ENCODE results near the gene DLEC1.

DLEC1 gene

DNA sequence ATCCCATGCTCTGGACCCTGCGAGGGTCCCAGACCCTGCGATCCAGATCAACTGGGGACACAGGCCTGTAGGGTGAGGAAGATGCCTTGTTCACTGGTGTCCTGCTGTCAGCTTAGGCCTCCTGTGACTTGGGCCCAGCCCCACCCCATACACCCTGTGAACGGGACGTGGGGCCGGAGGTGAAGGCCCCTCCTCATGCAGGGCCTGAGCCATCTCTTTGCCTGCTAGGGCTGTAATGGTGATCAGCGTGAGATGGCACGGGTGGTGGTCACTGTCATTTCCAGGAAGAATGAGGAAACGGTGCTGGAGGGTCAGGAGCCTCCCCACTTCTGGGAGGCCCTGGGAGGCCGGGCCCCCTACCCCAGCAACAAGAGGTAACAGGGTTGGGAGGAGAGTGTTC, 36.1 kb upstream of the DLEC1 start:
- no peak for DNase-seq

DNA sequence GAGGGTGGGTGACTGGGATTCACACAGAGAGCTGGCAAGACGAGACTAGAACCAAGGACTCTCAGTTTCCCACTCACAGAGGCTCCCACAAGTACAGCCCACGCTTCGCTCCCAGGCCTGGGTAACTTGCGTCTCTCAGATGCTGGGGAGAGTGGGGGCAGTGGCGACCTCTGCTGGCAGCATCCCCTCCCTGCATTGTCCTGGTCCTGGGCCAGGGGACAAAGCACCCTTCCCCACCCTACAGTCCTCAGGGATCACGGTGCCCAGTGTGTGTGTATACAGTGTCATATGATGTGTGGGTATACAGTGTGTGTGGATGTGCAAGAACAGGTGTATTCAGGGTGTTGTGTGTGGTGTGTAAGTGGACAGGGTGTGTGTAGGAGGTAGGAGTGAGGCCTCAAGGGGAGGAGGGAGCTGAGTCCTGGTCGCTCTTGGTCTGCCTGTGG, 35.6 kb upstream of the DLEC1 start:
- peak; percentile 55 to 78 (median 66) for DNase-seq

DNA sequence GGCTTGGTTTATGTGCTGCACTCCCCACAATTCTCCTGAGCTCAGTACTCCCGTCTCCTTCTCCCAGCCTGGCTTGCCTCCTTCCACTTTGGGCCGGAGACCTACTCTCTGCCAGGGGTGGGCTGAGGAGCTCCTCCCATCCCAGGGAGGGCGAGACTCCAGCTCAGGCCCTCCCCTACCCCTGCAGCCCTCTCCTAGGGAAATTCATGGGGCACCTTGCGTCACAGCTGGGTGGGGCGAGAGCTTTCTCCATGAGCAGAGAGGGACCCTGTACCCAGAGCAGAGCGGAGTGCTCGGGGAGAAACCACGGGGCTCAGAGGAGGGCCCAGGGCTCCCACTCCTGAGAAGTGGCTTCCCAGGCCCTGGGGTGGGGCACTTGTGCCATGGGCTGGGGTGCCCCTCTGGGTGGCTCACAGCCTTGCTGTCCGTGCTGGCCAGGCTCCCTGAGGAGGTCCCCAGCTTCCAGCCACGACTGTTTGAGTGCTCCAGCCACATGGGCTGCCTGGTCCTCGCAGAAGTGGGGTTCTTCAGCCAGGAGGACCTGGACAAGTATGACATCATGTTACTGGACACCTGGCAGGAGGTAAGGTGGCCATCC, 35.1 kb upstream of the DLEC1 start:
- DNase-seq: no peak

DNA sequence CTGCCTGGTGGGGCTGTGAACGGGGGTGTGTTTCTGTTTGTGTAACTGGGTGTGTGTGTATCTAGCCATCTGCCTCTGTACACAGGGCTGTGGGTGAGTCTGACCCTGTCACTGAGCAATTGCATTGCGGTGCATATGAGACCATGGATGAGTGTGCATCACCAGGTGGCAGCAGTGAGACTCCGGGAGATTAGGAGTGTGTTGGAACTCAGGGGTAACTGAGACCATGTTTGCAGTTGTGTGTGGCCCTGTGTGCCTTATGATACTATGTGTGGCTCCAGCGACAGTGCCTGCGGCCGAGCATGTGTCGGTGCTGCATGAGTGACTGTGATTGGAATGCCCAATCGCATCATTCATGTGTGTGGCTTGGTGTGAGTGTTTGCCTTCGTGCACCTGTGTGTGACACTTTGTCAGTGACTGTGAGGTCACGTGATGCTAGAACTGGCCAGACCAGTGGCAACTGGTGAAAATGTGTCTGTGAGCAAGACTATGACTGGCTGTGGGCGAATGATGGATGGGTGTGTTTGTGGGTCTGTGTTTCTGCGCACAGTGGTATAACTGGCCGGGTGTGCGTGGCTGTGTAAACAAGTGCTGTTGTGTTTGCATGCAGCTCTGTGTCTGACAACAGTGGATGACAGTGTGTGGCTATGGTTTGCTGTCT, 34.5 kb upstream of the DLEC1 start:
- peak; percentile 61 to 80 (median 71) for DNase-seq

DNA sequence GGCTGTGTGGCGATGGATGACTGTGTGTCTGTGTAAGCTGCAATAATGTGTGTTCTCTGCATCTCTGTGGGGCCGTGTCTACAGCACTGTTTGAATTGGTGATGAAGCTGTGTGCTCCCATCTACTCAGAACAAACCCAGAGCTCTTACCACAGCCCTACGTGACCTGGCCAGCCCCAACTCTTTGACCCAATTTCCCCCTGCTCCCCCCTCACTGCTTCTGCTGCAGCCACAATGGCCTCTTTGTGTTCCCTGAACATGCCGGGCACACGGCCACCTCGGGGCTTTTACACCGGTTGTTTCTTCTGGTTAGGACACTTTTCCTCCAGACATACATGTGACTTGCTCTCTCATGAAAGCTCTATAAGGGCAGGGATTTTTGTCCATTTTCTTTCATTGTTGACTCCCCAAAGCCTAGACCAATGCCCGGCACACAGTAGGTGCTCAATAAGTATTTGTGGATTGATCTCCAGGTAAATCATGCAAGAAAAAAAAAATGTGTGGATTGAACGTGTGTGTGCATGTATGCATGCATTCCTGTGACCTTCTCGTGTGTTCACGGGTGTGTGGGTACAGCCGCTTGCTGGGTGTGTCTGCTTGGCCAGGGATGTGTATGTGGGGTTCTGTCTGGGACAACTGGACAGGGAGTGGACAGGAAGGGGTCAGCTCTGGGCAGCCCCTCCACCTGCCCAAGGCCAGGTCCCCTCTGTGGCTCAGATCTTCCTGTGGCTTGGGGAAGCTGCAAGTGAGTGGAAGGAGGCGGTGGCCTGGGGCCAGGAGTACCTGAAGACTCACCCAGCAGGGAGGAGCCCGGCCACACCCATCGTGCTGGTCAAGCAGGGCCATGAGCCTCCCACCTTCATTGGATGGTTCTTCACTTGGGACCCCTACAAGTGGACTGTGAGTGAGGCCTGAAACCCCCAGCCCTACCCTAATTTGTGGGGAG, 33.7 kb upstream of the DLEC1 start:
- no peak for DNase-seq

DNA sequence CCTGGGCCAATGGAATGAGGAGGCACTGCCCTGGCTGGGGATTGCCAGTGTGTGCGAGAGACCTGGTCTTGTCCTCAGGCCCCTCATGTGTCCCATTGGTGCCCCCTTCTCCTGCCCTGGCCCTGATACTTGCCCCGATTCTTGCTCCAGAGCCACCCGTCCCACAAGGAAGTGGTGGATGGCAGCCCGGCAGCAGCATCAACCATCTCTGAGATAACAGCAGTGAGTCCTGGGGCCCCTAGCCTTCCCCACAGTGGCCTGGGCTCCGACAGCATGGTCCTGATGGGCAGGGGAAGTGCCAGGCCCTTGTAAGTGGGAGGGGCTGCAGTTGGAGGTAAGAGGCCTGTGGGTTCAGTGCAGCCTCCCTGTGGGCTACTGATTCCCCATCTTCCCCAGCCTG, 33.0 kb upstream of the DLEC1 start:
- no peak for DNase-seq

DNA sequence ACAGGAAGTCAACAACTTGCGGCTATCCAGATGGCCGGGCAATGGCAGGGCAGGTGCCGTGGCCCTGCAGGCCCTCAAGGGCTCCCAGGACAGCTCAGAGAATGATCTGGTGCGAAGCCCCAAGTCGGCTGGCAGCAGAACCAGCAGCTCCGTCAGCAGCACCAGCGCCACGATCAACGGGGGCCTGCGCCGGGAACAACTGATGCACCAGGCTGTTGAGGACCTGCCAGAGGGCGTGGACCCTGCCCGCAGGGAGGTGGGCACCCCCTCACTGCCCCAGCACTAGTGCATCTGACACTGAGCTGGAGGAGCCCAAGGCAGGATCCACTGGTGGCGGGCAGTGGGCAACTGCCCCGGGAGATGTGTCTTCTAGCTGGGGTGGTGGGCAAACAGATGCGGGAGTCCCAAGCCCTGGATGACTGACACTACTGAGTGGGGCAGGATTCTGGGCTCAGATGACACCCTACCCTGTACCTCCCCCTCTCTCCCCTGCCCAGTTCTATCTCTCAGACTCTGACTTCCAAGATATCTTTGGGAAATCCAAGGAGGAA, 32.5 kb upstream of the DLEC1 start:
- no peak for DNase-seq

DNA sequence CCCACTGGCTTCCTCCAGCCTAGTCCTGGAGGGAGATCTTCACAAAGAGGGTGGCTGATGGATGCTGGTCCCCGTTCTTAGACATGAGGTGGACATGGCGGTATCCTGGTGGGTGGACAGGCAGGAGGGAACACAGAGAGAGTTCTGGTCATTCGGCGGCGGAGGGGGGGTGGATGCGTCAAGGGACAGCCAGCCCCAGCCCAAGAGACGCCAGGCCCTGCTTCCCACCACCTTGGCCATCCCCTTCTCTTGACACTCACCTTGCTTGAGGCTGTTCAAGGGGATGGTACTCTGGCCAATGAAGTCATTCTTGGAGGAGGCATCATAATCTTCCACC, 31.3 kb upstream of the DLEC1 start:
- no peak for DNase-seq

DNA sequence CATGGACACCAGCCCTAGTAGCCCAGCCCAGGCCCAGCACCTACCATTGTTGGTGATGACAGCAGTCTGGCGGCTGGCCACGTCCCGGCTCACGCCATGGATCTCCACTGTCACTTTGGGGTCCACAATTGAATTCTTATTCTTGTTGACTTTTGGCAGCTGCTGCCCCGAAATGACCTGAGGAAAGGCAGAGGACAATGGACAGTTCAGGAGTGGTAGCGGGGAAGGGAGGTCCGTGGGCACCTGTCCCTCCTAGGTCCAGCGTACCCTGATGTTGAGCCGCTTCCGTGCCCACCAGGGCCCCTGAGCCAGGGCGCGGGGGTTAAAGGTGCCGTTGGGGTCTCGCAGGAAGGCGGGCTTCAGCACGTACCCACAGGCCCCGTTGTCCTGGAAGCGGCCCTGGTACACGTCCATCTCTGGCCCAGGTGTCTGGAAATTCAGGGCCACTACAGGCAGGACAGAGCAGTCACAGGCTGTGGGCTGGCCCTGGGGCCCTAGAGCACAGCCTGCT, 30.8 kb upstream of the DLEC1 start:
- no peak for DNase-seq

DNA sequence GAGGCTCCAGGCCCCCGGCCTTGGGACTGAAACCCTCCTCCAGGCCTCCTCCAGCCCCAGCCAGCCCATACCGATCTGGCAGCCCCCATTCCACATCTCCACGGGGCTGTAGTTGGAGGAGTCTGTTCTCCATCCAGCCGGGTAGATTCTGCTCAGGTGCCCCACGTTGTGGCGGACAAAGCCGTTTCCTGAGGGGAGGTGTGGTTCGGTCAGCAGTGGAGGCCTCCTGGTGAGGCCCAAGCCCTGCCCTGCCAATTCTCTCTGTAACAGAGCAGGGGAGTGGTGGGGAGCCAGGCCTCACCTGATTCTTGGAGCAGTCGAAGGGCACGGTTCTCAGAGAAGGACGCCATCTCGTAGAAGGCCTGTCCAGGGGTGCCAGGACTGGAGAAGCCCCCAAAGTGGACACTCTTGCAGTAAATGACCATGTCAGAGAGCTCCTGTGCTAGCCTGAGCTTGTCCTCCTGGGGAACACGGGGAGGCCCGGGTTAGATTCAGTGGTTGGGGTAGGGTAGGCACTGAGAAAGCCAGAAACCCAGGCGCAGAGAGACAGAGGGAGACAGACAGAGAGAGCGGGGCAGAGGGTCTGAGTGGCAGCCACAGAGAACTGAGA, 29.9 kb upstream of the DLEC1 start:
- DNase-seq: no peak

DNA sequence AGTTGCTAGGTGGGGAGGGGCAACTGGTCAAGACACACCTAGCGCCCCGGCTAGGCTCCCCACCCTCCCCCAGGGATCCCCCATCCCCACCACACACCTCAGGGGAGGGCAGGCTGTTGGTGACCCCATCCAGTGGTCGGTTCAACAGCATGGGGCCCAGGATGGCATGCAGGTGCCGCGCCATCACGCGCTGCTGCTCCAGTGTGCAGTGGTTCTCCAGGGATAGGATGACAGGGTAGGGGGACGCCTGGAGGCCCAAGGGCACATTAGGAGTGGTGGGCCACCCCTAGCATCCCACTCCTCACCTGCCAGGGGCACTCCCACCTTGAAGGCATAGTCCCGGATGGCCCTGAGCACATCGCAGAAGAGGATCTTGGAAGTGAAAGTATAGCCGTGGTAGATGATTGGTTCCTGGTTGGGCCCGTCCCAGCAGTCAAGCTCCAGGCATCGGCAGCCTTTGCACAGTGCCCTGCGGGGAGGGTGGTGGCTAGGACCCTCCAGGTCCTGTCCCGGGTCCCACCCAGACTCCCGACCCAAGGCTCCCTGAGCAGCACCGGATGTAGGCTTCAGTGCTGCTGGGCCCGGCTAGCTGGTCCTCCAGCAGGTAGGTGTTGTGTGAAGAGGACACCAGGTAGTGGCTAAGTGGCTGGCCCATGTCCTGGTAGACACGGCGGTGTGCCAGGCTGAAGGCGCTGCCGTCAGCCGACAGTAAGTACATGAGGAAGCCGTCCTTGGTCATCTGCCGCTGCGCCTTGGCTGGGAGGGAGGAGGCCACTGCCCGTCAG, 29.0 kb upstream of the DLEC1 start:
- no peak for DNase-seq

DNA sequence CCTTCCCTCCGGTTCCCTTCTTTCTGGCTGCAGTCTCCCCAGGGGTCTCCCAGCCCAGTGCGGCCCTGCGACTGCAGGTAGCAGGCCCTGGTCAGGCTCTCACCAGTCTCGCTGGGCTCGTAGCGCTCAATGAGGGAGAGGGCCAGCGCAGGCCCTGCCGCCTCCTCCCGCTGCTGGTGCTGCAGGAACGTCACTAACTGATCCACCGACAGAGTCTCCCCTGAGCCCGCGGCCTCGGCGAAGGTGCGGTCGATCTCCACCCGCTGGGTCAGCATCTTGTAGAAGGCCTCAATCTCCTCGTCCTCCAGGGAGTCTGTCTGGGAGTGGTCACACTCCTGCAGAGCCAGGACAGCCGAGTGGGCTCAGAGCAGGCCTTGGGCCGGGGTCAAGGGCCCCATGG, 27.9 kb upstream of the DLEC1 start:
- no peak for DNase-seq

DNA sequence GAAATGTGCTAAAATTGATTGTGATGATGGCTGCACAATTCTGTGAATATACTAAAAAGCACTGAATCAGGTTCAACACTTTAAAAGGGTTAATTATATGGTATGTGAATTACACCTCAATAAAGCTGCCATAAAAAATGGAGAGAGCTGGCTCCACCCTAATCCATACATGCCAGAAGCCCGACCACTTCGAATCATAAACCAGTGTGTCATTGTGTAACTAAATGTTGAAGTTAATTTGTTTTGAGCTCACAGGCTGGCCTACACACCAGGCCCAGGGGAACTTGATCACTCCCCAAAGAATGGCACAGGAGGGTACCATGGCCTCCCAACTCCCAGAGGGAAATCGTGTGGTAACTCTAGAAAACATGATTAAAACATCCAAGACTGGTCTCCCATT, 23.5 kb upstream of the DLEC1 start:
- no peak for DNase-seq

DNA sequence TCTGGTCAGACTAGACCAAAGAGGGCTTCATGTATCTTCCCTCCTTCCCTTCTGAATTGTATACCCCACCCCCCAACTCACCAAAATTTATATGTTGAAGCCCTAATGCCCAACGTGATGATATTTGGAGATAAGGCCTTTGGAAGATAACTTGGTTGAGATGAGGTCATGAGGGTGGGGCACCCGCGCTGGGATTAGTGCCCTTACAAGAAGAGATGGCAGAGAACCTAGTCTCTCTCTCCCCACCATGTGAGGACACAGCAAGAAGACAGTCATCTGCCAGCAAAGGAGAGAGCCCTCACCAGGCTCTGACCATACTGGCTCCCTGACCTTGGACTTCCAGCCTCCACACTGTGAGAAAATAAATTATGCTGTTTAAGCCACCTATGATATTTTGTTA, 23.0 kb upstream of the DLEC1 start:
- DNase-seq: no peak

DNA sequence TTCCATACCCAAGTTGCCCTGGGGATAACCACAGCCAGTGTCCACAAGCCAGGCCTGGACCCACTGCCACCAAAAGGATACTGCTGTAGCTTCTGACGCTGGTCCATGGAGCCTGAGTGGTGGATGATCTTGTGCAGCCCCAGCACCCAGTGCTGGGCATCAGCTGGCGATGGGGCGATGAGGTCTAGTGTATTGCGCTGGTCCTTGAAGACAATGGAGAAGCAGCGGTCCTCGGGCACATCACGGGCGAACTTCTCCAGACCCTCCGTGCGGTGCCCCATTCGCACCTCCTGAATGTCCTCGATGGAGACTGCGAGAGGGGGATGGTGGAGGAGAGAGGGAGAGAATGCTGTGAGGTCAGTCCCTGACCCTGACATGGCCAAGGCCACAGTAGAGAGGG, 22.6 kb upstream of the DLEC1 start:
- DNase-seq: no peak

DNA sequence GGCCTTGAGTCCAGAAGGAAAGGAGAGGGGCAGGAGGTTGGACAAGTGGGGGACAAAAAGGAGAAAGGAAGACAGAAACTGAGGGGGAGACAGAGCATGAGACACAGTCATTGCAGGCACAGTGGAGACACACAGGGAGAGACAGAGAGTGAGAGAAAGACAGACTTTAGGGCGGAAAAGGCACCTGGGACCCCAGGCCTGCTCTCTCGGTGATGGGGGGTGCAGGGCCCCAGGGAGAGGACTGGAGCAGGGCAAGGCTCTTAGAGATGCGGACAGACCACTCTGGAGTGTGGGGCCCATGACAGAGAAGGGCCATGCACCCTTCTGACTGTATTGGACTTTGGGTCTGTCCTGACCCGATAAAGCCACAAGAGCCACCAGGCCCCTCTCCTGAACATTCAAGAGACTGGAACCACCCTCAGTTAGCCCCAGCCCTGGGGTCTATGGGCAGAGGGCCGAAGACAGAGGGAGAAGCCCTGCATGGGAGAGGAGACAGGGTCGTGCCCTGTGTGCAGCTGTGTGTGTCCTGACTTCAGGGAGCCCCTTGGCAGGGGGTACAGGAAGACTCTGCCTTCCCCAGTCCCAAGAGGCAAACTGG, 22.1 kb upstream of the DLEC1 start:
- no peak for DNase-seq

DNA sequence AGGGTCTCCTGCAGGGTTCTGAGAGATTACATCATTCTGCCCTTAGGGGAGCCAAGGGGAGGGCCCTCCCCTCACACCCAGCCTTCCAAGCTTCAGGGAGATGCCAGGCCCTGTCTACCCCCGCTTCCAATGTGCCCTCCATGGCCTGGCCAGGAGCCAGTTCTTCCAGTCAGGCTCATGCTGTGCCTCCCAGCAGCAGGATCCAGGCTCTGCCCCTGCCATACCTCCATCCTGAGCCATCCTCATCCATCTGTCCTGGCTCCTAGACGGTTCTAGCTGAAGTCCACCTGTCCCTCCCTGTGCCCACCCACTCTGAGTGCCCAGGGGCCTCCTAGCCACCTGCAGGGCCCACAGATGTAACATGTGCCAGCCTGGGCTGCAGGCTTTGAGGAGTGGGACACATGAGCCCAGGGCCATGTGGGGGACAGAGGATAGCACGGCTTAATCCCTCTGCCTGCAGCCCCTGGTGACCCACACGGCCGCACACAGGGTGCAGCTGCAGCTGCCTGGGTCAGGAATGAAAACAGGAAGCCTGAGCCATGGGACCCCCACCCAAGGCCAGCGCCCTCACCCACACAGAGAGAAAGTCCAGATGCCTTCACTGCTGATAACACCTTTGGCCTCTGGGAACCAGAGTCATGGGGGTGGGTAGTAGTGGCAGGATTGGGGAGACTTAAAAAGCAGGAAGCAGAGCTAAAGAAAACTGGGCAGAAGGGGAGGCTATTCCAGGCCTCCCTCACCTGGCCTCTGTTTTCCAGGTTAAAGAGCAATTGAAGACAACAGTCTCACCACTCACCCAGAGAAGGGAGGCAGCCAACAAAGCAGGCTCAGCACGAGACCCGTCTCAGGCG, 21.3 kb upstream of the DLEC1 start:
- no peak for DNase-seq

DNA sequence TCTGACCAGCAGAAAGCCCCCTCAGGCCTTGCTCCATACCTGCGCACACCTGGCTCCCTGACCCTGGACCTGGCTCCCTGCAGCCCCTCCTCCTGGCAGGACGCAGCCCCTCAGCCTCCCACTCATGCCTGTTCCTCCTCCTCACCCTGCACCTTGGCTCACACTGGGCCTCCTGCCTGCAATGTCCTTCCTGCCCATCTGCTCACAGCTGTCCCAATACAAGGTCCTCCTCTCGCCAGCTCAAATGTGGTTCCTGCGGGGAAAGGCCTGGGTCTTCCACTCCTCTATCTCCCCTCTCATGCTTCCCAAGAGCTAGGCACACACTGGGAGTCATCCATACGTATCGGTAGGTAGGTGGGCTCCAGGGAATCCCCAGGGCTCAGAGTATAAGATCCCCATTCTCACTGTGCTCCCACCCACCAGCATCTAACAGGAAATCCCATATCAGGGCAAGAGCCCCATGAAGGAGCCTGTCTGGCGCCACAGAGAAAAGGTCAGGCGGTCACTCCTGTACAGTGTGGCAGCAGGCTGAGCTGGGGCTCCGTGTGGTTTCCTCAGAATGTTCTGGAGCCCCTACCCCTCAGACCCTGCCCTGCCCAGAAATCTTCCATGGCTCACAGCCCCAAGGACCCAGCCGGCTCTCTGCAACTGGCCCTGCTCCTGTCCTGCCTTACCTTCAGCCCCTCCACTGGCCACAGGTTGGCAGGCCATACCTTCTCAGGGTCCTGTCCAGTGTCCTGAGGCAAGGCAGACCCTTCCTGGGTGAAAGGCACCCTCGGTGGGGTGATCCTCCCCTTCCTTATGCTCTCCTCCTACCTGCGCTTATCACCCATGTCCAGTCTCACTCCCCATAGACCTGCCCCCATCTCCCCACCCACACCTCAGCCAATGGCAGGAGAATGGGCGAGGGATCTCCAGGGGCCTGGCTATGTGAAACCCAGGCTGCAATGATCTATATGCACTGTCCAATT, 20.4 kb upstream of the DLEC1 start:
- DNase-seq: no peak

DNA sequence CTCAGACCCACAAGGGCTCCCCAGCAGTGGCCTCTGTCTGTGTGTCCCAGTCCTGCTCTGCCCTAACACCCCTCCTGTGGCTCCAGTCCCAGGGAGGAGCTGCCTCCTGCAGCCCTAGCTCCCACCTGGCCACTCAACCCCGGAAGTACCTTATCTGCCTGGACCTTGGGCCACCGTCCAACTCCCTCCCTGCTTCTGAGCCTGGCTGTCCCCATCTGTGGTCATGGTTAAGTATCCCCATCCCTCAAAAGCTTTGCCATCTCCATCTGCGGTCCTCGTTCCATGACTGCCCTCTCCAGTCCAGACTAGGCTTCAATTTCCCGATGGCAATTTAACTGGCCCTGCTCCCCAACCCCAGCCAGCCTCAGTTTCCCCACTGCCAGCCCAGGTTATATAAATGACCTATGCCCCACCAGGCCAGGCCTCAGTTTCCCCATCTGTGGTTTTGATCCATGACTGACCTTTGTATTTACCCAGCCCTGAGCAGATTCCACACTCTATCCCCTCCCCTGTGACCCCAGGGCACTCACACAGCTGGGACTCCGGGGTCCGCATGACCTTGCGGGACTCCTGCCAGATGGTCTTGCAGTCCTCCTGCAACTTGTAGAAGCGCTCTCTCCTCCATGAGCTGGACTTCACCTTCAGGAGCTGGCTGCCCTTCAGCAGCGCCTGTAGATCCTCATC, 19.2 kb upstream of the DLEC1 start:
- DNase-seq: no peak

Data from suppressor macrophage (primary cell).